NCI-H2107 (cell line): ENCODE results near the gene PHACTR1.
"Not testable (repeated sequence)": the region's sequence is repeated elsewhere in the genome, so short reads cannot be mapped to it uniquely, and the experiment has no call there.

Experiments
- DNase-seq: peaks from one replicate; lab custom pipeline; 2025; lab: John Stamatoyannopoulos, UW

Gene PHACTR1

DNA sequence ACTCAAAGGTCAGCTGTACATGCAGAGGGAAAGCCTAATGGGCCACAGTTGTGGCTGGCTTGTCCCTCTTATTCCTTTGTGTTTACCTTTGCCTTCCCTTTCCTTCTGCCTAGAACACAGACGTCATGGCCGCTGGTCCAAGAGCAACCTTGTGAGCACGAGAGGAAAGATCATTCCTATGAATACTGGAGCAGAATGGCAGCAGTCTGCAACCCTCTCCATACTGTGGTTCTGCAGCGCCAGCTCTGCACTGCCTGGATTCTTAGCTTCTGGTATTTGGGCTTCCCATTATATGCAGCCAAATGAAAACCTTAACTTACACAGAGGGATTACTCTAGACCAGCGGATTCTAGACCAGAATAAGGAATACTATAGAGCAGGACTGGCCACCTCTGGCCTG, 599.3 kb downstream of the PHACTR1 start:
- no peak for DNase-seq

DNA sequence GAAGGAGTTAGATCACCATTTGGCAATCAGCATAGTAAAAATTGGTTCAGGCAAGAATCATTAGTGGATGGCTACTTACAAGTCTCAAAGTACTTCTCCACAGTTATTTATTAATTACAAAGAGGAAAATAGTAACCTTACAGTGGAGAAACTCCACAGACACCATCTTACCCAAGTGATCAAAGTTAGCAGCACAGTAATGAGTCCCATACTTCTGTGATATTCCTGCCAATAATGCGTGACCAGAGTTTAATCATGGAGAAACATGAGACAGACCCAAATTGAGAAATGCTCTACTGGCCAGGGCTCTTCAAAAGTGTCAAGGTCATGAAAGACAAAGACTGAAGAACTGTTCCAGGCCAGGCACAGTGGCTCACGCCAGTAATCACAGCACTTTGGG, 602.3 kb downstream of the PHACTR1 start:
- no peak for DNase-seq

- DNase-seq: no peak
These were observed 603.5 kb downstream of the PHACTR1 start for GRCh38 chr6:13319891-13320564.

GRCh38 chr6:13326031-13326586, 609.5 kb downstream of the PHACTR1 start:
- DNase-seq: not testable (repeated sequence)

- no peak for DNase-seq
These were observed 611.1 kb downstream of the PHACTR1 start for GRCh38 chr6:13327691-13328075.

DNA sequence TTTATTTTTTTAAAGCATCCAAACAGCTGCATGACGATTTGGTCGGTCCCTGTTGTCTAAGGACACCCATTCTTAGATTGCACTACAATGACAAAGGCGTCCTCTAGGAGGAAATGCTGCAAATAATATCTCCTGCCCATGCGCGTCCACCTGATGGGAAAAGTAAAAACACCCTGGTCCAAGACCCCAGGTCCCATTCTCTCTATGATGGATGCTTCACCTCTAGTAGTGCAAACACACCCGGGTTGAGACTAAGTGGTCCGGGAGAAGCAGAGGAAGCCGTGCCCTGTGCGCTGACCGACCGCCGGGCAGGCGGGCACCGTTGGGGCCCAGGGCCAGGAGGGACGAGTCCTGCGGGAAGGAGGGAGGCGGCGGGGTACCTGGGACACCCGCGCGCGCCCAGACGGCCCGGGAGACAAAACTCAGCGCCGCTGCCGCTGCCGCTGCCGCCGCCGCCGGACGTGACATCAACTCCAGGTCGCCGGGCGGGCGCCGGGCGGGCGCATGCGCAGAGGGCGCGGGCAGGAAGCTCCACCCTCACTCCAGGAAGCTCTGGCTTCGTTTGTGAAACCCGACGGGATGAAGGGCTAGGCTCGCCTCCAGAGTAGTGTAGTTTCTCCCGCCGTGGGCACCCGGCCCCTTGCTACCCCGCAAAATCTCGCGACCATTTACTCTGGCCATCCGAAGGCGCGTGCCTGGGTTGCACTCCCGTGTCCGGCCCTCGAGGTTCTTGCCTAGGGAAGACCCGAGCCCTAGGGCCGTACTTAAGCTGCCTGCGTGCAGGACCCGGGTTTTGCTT, 611.7 kb downstream of the PHACTR1 start, which contains the start of gene TBC1D7:
TBC1D7 (minus strand) TSS at position 462 of the 799 bp plus-strand sequence. CDS start 1,639 bp downstream, outside the sequence.
- DNase-seq: peak; percentile 71

DNA sequence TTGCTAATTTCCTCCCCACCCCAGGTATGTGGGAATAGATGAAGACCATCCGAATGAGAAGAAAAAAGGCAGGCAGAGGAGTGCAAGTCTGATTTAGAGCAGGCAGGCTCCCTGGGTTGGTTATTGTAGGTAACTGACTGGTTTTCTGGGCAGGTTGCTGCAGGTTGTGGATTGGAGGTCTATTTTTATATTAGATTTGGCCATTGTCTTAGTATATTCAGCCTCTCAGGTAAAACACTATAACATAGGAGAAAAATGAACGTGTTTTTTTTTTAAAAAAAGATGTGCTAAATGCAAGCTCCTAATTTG, 612.3 kb downstream of the PHACTR1 start:
- no peak for DNase-seq

DNA sequence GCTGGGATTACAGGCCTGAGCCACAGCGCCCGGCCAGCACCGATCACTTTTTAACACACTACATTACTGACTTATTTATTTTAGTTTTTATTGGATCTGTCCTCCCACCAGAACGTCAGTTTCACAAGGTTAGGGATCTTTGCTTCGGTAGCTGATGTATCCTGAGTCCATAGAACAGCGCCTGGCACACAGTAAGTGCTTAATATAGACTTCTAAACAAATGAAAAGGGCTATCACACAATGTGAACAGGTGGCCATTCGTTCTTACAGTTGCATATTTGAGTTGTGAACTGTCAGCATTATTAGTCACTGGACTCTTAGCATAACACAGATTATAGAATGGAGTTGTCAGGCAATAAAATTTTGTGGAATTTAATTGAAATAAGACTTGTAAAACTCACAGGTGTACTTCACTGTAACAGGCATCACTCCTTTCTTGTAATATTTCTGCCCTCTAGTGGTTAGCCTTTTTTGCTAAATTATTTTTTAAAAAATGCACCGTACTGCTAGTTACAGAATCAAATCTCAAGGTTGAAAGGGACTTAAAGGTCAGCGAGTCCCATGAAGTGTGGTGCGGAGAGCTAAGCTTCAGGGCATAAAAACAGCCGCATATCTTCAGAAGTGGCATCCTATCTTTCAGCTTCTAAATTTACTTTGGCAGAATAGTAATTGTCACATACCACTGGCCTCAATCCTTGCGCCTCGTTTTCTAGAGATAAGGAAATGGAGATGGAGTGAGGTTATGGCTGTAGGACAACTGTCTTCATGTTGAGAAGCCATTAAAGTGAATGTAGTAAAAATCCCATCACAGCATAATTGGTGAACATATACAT, 615.2 kb downstream of the PHACTR1 start:
- DNase-seq: no peak

DNA sequence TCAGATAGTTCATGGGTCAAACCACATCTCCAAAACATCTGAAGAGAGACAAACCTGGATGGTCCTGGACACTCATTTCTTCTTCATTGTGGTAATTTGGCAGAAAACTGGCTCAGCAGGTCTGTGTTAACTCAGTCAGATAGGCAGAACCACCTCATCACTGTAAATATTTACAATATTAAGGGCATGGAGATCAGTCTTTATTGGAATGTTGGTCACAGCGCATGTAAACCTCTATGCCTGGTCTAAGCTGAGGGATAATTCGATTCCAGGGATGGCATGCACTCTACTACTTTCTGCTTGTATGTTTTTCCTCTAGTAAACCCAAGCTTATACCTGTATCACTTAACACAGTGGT, 615.8 kb downstream of the PHACTR1 start:
- DNase-seq: no peak

- DNase-seq: no peak
These were observed 618.4 kb downstream of the PHACTR1 start for GRCh38 chr6:13334953-13335352.

DNA sequence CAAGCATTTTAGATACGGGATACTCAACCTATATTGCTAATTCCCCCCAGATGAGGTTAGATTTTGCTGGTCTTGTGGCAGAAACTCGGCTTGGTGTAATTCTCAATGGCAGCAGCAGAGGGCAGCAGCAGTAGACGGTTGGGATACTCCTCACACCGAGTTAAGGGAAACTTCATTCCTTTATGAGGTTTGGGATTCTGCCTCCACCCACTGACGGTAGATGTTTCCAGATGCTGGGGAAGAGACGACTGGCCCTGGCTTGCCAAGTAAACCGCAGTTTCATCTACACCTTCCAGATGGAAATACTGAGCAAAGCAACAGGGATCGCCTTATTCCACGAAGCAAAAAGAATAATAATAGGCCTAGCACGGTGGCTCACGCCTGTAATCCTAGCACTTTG, 620.0 kb downstream of the PHACTR1 start:
- DNase-seq: peak; percentile 15

DNA sequence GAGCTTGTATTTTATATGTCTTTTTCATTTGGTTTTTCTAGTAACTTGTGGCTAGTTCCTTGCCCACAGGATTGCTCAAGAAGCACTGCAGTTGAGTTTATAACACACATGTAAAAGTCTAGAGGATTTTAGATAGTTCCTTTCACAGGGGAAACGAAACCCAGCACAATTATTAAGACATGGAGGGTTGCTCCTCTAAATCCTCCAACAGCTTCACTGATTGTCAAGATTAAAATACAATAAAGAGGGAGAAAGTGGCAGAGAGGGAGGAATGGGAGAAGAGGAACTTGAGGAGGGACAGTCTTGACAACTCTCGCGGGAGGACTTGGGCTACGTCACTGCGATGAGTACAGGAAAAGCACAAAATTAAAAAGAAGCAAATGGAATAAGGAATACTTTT, 621.5 kb downstream of the PHACTR1 start:
- no peak for DNase-seq
